Measurements from ENCODE around the gene AKAP14. TPM values are rescaled to one million over a fixed set of nuclear protein-coding genes. Genes with fewer than 3 reads are reported as not detected.

Gene AKAP14
- total RNA-seq, 2 donors from 2014 or later: not detected

GRCh38 chrX:119871599-119872395 lies 23.9 kb upstream of the AKAP14 start, which contains the start of the genes NDUFA1 and RNF113A:
TSS of gene NDUFA1 (plus strand) at chrX:119871832. CDS start at chrX:119871912, 80 bp downstream.
TSS of gene RNF113A (minus strand) at chrX:119871733. CDS start at chrX:119871613, 120 bp downstream.
- H3K36me3 ChIP-seq: no peaks in the 10 kb centered on the region
- H3K27me3 ChIP-seq (replicated peaks; ENCODE audit: insufficient read depth): no peaks in the 10 kb centered on the region
- DNase-seq (ENCODE audit: low spot score): peak; percentile 11
- peaks cover 8 to 13% of the 10 kb centered on the region in 2 donors for H3K4me1 ChIP-seq (ENCODE audit: control insufficient read depth in 1 of 2, low read depth in 2 of 2)
- peak; percentile 79 for ATAC-seq (ENCODE audit: insufficient number of reproducible peaks, low FRiP score, low read depth)
- TF ChIP-seq CTCF (IDR thresholded peaks at IDR 0.05): no peak
- no peaks in the 10 kb centered on the region for H3K9me3 ChIP-seq
- peak within 1 kb of the TSS; percentile 89 to 94 for H3K27ac ChIP-seq
- H3K4me3 ChIP-seq: peak within 1 kb of the TSS; percentile 84

GRCh38 chrX:119878740-119879139 lies 17.0 kb upstream of the AKAP14 start:
- DNase-seq (ENCODE audit: low spot score) (no peak), ATAC-seq (ENCODE audit: insufficient number of reproducible peaks, low FRiP score, low read depth) (no peak)
- TF ChIP-seq CTCF (IDR thresholded peaks at IDR 0.05): no peak
- Histone ChIP-seq H3K27ac (no peak overlapping the region), H3K9me3 (no peaks in the 10 kb centered on the region), H3K27me3 (replicated peaks; ENCODE audit: insufficient read depth) (no peaks in the 10 kb centered on the region), H3K36me3 (no peaks in the 10 kb centered on the region), H3K4me3 (no peak overlapping the region), H3K4me1 (ENCODE audit: control insufficient read depth in 1 of 2, low read depth in 2 of 2) (no peaks in the 10 kb centered on the region)

GRCh38 chrX:119880076-119880475 lies 15.6 kb upstream of the AKAP14 start:
- Histone ChIP-seq H3K4me3 (no peak overlapping the region), H3K36me3 (no peaks in the 10 kb centered on the region), H3K27ac (no peak overlapping the region), H3K27me3 (replicated peaks; ENCODE audit: insufficient read depth) (no peaks in the 10 kb centered on the region), H3K9me3 (no peaks in the 10 kb centered on the region), H3K4me1 (ENCODE audit: control insufficient read depth in 1 of 2, low read depth in 2 of 2) (no peaks in the 10 kb centered on the region)
- DNase-seq (ENCODE audit: low spot score) (no peak), ATAC-seq (ENCODE audit: insufficient number of reproducible peaks, low FRiP score, low read depth) (no peak)
- no peak for TF ChIP-seq CTCF (IDR thresholded peaks at IDR 0.05)

- H3K27me3 ChIP-seq (replicated peaks; ENCODE audit: insufficient read depth): no peaks in the 10 kb centered on the region
- no peaks in the 10 kb centered on the region for H3K36me3 ChIP-seq
- DNase-seq (ENCODE audit: low spot score) (no peak), ATAC-seq (ENCODE audit: insufficient number of reproducible peaks, low FRiP score, low read depth) (no peak)
- no peaks in the 10 kb centered on the region for H3K4me1 ChIP-seq (ENCODE audit: control insufficient read depth in 1 of 2, low read depth in 2 of 2)
- peak; percentile 37 for TF ChIP-seq CTCF (IDR thresholded peaks at IDR 0.05)
- H3K9me3 ChIP-seq: no peaks in the 10 kb centered on the region
- H3K27ac ChIP-seq: no peak overlapping the region
- H3K4me3 ChIP-seq: no peak overlapping the region
These were observed 14.9 kb upstream of the AKAP14 start for GRCh38 chrX:119880552-119881437.

All from thoracic aorta (tissue), 2 donors.